Neural cell (in vitro differentiated cells): Measurements from ENCODE around the gene SLC35D3. TPM values are rescaled to one million over a fixed set of nuclear protein-coding genes. Genes with fewer than 3 reads are reported as not detected.

Experiments
- H2AFZ ChIP-seq: fragments of 200-600, 300-800 bp; sonication (generic), shearing (Covaris generic); 2 replicates; pipeline ENCODE4 v1.6.0; 2014; ENCODE audit warnings: low read depth, mild to moderate bottlenecking, antibody characterized with exemption, low read length, moderate library complexity
- H3F3A ChIP-seq: fragments of 200-600 bp; shearing (Covaris generic); 2 replicates; pipeline ENCODE4 v1.6.1; 2016; ENCODE audit warnings: mild to moderate bottlenecking, moderate library complexity, mixed read lengths, antibody characterized with exemption, low read length; ENCODE audit not compliant: insufficient read depth, poor library complexity, severe bottlenecking
- H3K27ac ChIP-seq: fragments of 200-600, 300-800 bp; sonication (generic), shearing (Covaris generic); 2 replicates; pipeline ENCODE4 v1.5.1; 2014; ENCODE audit warnings: mild to moderate bottlenecking, low read length, moderate library complexity
- H3K27me3 ChIP-seq: fragments of 300-800, 200-600 bp; sonication (generic), shearing (Covaris generic); 2 replicates; pipeline ENCODE4 v1.6.0; 2014; ENCODE audit warnings: mild to moderate bottlenecking, low read depth, low read length, moderate library complexity; ENCODE audit not compliant: insufficient read depth
- H3K36me3 ChIP-seq: fragments of 300-800, 200-600 bp; sonication (generic), shearing (Covaris generic); 2 replicates; pipeline ENCODE4 v1.5.1; 2014; ENCODE audit warnings: mild to moderate bottlenecking, antibody characterized with exemption, low read length, moderate library complexity; ENCODE audit not compliant: insufficient read depth
- H3K4me2 ChIP-seq: fragments of 300-800, 200-600 bp; sonication (generic), shearing (Covaris generic); 2 replicates; pipeline ENCODE4 v1.6.0; 2014; ENCODE audit warnings: mild to moderate bottlenecking, low read length
- H3K4me3 ChIP-seq: fragments of 300-800, 200-600 bp; sonication (generic), shearing (Covaris generic); 2 replicates; pipeline ENCODE4 v1.5.1; 2014; ENCODE audit warnings: mild to moderate bottlenecking, low read length, moderate library complexity
- H3K79me2 ChIP-seq: fragments of 200-600 bp; shearing (Covaris generic); replicated peaks from 2 replicates; pipeline ENCODE4 v1.6.0; 2014; ENCODE audit warnings: mild to moderate bottlenecking, low read length, moderate library complexity; ENCODE audit not compliant: insufficient read depth
- H3K9ac ChIP-seq: fragments of 300-800, 200-600 bp; sonication (generic), shearing (Covaris generic); 2 replicates; pipeline ENCODE4 v1.6.1; 2016; ENCODE audit warnings: mild to moderate bottlenecking, low read length, mixed read lengths
- H3K9me2 ChIP-seq: fragments of 200-600 bp; shearing (Covaris generic); 2 replicates; pipeline ENCODE4 v1.6.1; 2016; ENCODE audit warnings: mild to moderate bottlenecking, low read length, mixed read lengths; ENCODE audit not compliant: insufficient read depth
- H3K9me3 ChIP-seq: fragments of 200-600, 300-800 bp; sonication (generic), shearing (Covaris generic); 2 replicates; pipeline ENCODE4 v1.6.1; 2016; ENCODE audit warnings: mild to moderate bottlenecking, mixed run types, low read length, moderate library complexity, mixed read lengths
- H4K20me1 ChIP-seq: fragments of 200-600 bp; shearing (Covaris generic); 2 replicates; pipeline ENCODE4 v1.6.1; 2016; ENCODE audit warnings: mild to moderate bottlenecking, mixed run types; ENCODE audit not compliant: insufficient read depth
- CTCF ChIP-seq: fragments of 450-650 bp; IDR thresholded peaks from 2 replicates; pipeline ENCODE4 v1.5.1; 2014; ENCODE audit warnings: antibody characterized with exemption, mild to moderate bottlenecking, moderate library complexity; ENCODE audit not compliant: poor library complexity, severe bottlenecking
- EP300 ChIP-seq: fragments of 450-650 bp; conservative IDR thresholded peaks from 2 replicates; pipeline ENCODE4 v1.6.1; 2014; ENCODE audit warnings: antibody characterized with exemption, mild to moderate bottlenecking, moderate library complexity; ENCODE audit not compliant: poor library complexity, severe bottlenecking
- EZH2 ChIP-seq: fragments of 200-600, 300-800 bp; shearing (Covaris generic), sonication (generic); IDR thresholded peaks from 2 replicates; pipeline ENCODE4 v1.6.1; 2014; ENCODE audit warnings: antibody characterized with exemption, low read length, borderline replicate concordance, mild to moderate bottlenecking; ENCODE audit not compliant: insufficient read depth, poor library complexity, severe bottlenecking
- MXI1 ChIP-seq: fragments of 450-650 bp; conservative IDR thresholded peaks from 2 replicates; pipeline ENCODE4 v1.6.1; 2014; ENCODE audit warnings: antibody characterized with exemption, mild to moderate bottlenecking; ENCODE audit not compliant: poor library complexity, severe bottlenecking
- POLR2AphosphoS5 ChIP-seq: IDR thresholded peaks from 2 replicates; pipeline ENCODE4 v1.6.1; 2012
- RAD21 ChIP-seq: fragments of 450-650 bp; conservative IDR thresholded peaks from 2 replicates; pipeline ENCODE4 v1.6.1; 2014; ENCODE audit warnings: antibody characterized with exemption, mild to moderate bottlenecking, moderate library complexity
- REST ChIP-seq: IDR thresholded peaks from 2 replicates; pipeline ENCODE4 v1.6.1; 2012; ENCODE audit warnings: borderline replicate concordance
- SMC3 ChIP-seq: fragments of 450-650 bp; conservative IDR thresholded peaks from 2 replicates; pipeline ENCODE4 v1.6.1; 2014; ENCODE audit warnings: antibody characterized with exemption, mild to moderate bottlenecking, moderate library complexity; ENCODE audit not compliant: poor library complexity
- TAF1 ChIP-seq: IDR thresholded peaks from 2 replicates; pipeline ENCODE4 v1.6.1; 2012; ENCODE audit warnings: low read depth
- polyA plus RNA-seq: library from polyadenylated mRNA; depleted of rRNA; stranded (reverse); fragments of >200 nt; gene quantifications from 2 replicates; pipeline ENCODE4 v1.2.3, GENCODE V29; 2014

SLC35D3 gene
- polyA plus RNA-seq, 1 donor from 2014 or later, result not detected

DNA sequence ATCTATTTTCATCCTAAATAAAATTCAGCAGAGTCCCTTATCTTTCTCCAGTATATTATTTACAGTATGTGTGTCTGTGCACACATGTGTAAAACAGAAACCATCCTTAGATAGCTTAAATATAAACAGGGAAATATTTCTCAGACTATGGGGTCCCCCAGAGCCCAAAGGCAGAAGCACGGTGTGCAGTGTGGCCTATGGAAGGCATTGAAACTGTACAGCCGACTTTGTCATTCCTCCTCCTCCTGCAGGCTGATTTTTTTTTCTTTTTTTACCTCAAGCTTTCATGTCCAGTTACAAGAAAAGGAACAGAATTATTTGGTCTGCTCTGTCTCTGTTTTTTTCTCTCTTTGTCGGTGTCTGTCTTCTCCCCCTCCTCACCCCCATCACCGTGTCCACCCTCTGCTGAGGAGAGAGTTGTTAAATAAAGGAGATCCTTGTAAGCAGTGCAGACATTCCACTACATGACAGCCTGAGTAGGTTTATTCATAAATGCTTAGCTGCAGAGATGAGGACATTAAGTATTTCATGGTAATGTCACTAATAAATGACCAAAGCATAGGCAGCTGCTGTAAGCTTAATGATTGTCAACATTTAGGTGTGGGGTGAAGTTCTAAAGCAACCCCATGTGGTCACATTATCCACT lies 31.8 kb upstream of the SLC35D3 start:
- TF ChIP-seq POLR2AphosphoS5 (no peak), SMC3 (no peak), EP300 (no peak)
- Histone ChIP-seq H3K27ac (no peak overlapping the region), H3K9me3 (no peaks in the 10 kb centered on the region), H2AFZ (no peak overlapping the region), H3K79me2 (no peaks in the 10 kb centered on the region), H3K36me3 (no peaks in the 10 kb centered on the region), H3K9me2 (no peaks in the 10 kb centered on the region), H3K27me3 (no peaks in the 10 kb centered on the region), H3F3A (no peaks in the 10 kb centered on the region), H4K20me1 (no peaks in the 10 kb centered on the region), H3K4me2 (no peak overlapping the region), H3K4me3 (no peak overlapping the region), H3K9ac (no peak overlapping the region)

DNA sequence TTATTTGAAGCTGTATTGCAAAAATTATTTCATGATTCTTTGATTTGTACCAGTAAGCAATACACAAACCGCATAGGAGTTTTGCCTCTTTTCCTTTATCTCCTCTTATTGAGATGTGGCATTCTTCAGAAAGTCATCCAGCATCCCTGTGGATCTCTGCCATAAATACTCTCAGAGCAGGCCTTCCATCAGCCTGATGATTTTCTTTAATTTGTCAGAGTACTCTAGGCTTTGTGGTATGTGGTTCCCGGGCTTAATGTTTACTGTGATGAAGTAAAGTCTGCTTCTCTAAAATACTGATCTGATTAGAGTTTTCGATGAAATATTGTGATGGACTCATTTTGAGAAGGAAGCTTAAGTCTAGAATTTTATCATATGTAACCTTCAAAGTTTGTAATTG lies 31.1 kb upstream of the SLC35D3 start:
- no peak overlapping the region for H3K9ac ChIP-seq
- TF ChIP-seq EZH2 (no peak), SMC3 (no peak), CTCF (no peak), REST (no peak), POLR2AphosphoS5 (no peak), EP300 (no peak), RAD21 (no peak), MXI1 (no peak), TAF1 (no peak)
- H3K9me3 ChIP-seq, result no peaks in the 10 kb centered on the region
- no peaks in the 10 kb centered on the region for H3K79me2 ChIP-seq
- H3K36me3 ChIP-seq, result no peaks in the 10 kb centered on the region
- no peak overlapping the region for H2AFZ ChIP-seq
- H3K27ac ChIP-seq, result no peak overlapping the region
- no peaks in the 10 kb centered on the region for H3K9me2 ChIP-seq
- H3F3A ChIP-seq, result no peaks in the 10 kb centered on the region
- no peaks in the 10 kb centered on the region for H4K20me1 ChIP-seq
- H3K4me2 ChIP-seq, result no peak overlapping the region
- no peak overlapping the region for H3K4me3 ChIP-seq
- H3K27me3 ChIP-seq, result no peaks in the 10 kb centered on the region
